HCT116 (cell line): Measurements from ENCODE around the gene THSD8.

Experiments
- CBX3 ChIP-seq: IDR thresholded peaks from 2 replicates; pipeline ENCODE4 v1.6.1; 2012; ENCODE audit warnings: low read depth
- ELF1 ChIP-seq: IDR thresholded peaks from 2 replicates; pipeline ENCODE4 v1.6.1; 2012; ENCODE audit warnings: low read depth, borderline replicate concordance
- EZH2 ChIP-seq: fragments of 200-600 bp; sonication (generic); IDR thresholded peaks from 2 replicates; pipeline ENCODE4 v1.6.1; 2017; ENCODE audit warnings: antibody characterized with exemption, mixed run types
- MAX ChIP-seq: IDR thresholded peaks from 2 replicates; pipeline ENCODE4 v1.6.1; 2012
- POLR2A ChIP-seq: IDR thresholded peaks from 2 replicates; pipeline ENCODE4 v1.7.0; 2011; ENCODE audit warnings: borderline replicate concordance; ENCODE audit not compliant: insufficient read depth, insufficient read length; ENCODE audit errors: extremely low read depth
- POLR2AphosphoS5 ChIP-seq: IDR thresholded peaks from 2 replicates; pipeline ENCODE4 v1.6.1; 2011; ENCODE audit warnings: mild to moderate bottlenecking, low read depth, low read length, moderate library complexity
- SRF ChIP-seq: IDR thresholded peaks from 2 replicates; pipeline ENCODE4 v1.6.1; 2012; ENCODE audit warnings: low read depth
- ZNF274 ChIP-seq: fragments of 200-500 bp; sonication (Bioruptor generic); IDR thresholded peaks from 2 replicates; pipeline ENCODE4 v1.6.1; 2014; ENCODE audit warnings: mild to moderate bottlenecking, low read depth, low read length, inconsistent platforms
- TF ChIP-seq, protein P1 (sequence below), 3 experiments: fragments of 200-600 bp in 1 of 3; sonication (generic) in 1 of 3; IDR thresholded peaks in 2 of 3; conservative IDR thresholded peaks in 1 of 3; 2 replicates each; pipeline ENCODE4 v1.5.1; 2012 to 2017; ENCODE audit warnings: low read depth in 2 of 3, low read length in 2 of 3, antibody characterized with exemption in 1 of 3, borderline replicate concordance in 1 of 3, control low read depth in 1 of 3, mild to moderate bottlenecking in 1 of 3, mixed read lengths in 1 of 3, mixed run types in 1 of 3, moderate library complexity in 1 of 3; ENCODE audit not compliant: insufficient read depth in 1 of 3

GRCh38 chr19:12843999-12844732, 42.3 kb downstream of the THSD8 start:
- TF ChIP-seq SRF (no peak), EZH2 (no peak), MAX (no peak), ZNF274 (no peak), CBX3 (no peak), ELF1 (no peak), POLR2A (no peak), POLR2AphosphoS5 (no peak)
- TF ChIP-seq, protein P1, sequence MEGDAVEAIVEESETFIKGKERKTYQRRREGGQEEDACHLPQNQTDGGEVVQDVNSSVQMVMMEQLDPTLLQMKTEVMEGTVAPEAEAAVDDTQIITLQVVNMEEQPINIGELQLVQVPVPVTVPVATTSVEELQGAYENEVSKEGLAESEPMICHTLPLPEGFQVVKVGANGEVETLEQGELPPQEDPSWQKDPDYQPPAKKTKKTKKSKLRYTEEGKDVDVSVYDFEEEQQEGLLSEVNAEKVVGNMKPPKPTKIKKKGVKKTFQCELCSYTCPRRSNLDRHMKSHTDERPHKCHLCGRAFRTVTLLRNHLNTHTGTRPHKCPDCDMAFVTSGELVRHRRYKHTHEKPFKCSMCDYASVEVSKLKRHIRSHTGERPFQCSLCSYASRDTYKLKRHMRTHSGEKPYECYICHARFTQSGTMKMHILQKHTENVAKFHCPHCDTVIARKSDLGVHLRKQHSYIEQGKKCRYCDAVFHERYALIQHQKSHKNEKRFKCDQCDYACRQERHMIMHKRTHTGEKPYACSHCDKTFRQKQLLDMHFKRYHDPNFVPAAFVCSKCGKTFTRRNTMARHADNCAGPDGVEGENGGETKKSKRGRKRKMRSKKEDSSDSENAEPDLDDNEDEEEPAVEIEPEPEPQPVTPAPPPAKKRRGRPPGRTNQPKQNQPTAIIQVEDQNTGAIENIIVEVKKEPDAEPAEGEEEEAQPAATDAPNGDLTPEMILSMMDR (IDR thresholded peaks at IDR 0.05 in 2 of 3, conservative IDR thresholded peaks at IDR 0.05 in 1 of 3; ENCODE audit: borderline replicate concordance in 1 of 3, insufficient read depth in 1 of 3, low read depth in 2 of 3, low read length in 2 of 3) = no peak
